Type B pancreatic cell (in vitro differentiated cells): ENCODE data around the gene ANKRD65. TPM values are rescaled to one million over a fixed set of nuclear protein-coding genes. Genes with fewer than 3 reads are reported as not detected.
A peak's percentile ranks its signal among the peaks of the same experiment; 100 is the strongest.

Experiments used
- DNase-seq: peaks from one replicate; pipeline ENCODE4 v3.0.0; 2021; ENCODE audit warnings: mixed read lengths; ENCODE audit not compliant: unreplicated experiment; ENCODE audit errors: extremely low spot score
- H3K27ac Mint-ChIP-seq: 2 replicates; pipeline ENCODE4 v1.8.0; 2021; ENCODE audit warnings: mild to moderate bottlenecking, mixed read lengths
- H3K27me3 Mint-ChIP-seq: 2 replicates; pipeline ENCODE4 v1.8.0; 2021; ENCODE audit warnings: mixed read lengths
- H3K36me3 Mint-ChIP-seq: 2 replicates; pipeline ENCODE4 v1.8.0; 2021; ENCODE audit warnings: mixed read lengths
- H3K4me1 Mint-ChIP-seq: one replicate; pipeline ENCODE4 v1.8.0; 2021; ENCODE audit warnings: mixed read lengths; ENCODE audit not compliant: unreplicated experiment
- H3K4me3 Mint-ChIP-seq: 2 replicates; pipeline ENCODE4 v1.8.0; 2021; ENCODE audit warnings: mild to moderate bottlenecking, mixed read lengths
- H3K9me3 Mint-ChIP-seq: 2 replicates; pipeline ENCODE4 v1.8.0; 2021; ENCODE audit warnings: mixed read lengths
- CTCF ChIP-seq: fragments of 200-600 bp; sonication (generic); conservative IDR thresholded peaks from 2 replicates; pipeline ENCODE4 v1.5.0; 2021; ENCODE audit warnings: antibody characterized with exemption, mild to moderate bottlenecking
- total RNA-seq: library from RNA; stranded (reverse); gene quantifications from 2 replicates; pipeline ENCODE4 v1.2.1, GENCODE V29; 2021; ENCODE audit warnings: low replicate concordance

ANKRD65 gene
- total RNA-seq, 1 donor from 2014 or later: 7.6 TPM

DNA sequence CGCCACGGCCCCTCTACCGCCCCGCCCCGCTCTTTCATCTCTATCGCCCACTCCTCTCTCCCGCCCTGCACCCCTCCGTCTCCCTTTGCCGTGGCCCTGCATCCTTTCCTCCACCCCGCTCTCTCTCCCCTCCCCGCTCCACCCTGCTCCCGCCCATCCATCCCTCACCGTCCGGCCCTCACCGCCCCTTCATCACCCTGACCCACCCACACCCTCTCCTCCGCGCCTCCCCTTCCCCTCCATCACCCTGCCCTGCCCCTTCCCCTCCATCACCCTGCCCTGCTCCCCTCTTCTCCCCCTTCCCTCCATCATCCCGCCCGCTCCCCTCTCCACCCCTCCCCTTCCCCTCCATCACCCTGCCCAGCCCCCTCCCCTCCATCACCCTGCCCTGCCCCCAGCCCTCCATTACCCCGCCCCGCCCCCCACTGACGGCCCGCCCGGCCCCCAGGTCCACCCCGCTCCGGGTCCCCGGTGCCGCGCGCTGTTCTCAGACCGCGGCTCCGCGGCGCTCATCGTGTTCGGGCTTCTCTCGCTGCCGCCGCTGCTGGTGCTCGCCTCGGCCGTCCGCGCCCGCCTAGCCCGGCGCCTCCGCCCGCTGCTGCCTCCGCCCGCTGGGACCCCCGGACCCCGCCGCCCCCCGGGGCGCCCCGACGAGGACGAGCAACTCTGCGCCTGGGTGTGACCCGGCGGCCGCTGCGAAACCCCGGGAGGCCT is 6.2 kb upstream of the ANKRD65 start:
- Mint-ChIP-seq H3K27me3 (no peaks in the 10 kb centered on the region), H3K4me1 (peaks cover 17% of the 10 kb centered on the region), H3K27ac (no peak overlapping the region), H3K36me3 (no peaks in the 10 kb centered on the region), H3K4me3 (no peak overlapping the region), H3K9me3 (no peaks in the 10 kb centered on the region)
- no peak for DNase-seq
- no peak for TF ChIP-seq CTCF

DNA sequence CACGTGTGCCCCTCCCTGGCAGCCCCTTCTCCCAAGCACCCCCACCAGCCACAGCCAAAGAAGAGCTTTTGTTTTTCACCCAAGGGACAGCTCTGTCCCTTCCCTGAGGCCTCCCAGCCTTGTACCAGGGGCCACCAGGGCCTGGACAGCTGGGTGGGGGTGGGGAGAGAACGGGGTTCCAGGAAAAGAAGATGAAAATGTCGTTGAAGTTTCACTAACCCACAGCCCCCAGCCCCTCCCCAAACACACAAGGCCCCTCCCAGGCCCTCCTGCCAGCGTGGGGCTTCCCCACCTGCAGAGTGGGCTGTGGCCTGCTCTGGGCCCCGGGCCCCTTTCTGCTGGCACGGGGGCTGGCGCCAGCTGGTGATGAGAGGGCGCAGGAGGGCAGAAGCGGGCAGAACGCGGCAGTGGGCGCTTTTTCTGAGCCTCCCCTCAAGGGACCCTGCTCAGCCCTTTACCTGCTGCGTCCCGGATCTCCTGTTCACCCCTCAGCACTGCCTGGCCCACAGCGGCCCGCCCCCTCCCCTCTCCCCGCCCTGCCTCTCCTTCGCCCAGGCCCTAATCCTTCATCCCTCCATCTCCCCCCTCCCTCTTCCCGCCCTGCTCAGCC is 5.5 kb upstream of the ANKRD65 start:
- no peak for DNase-seq
- Mint-ChIP-seq H3K27ac (no peak overlapping the region), H3K36me3 (no peaks in the 10 kb centered on the region), H3K4me3 (peak overlapping the region; percentile 54), H3K9me3 (no peaks in the 10 kb centered on the region), H3K27me3 (no peaks in the 10 kb centered on the region), H3K4me1 (peaks cover 17% of the 10 kb centered on the region)
- no peak for TF ChIP-seq CTCF

GRCh38 chr1:1425753-1426495 is 4.8 kb upstream of the ANKRD65 start:
- no peaks in the 10 kb centered on the region for H3K36me3 Mint-ChIP-seq
- DNase-seq: no peak
- H3K27ac Mint-ChIP-seq: no peak overlapping the region
- no peak for TF ChIP-seq CTCF
- peaks cover 17% of the 10 kb centered on the region for H3K4me1 Mint-ChIP-seq
- H3K9me3 Mint-ChIP-seq: no peaks in the 10 kb centered on the region
- H3K4me3 Mint-ChIP-seq: peak overlapping the region; percentile 54
- no peaks in the 10 kb centered on the region for H3K27me3 Mint-ChIP-seq

- DNase-seq: no peak
- Mint-ChIP-seq H3K4me1 (peaks cover 17% of the 10 kb centered on the region), H3K9me3 (no peaks in the 10 kb centered on the region), H3K27me3 (no peaks in the 10 kb centered on the region), H3K27ac (no peak overlapping the region), H3K36me3 (no peaks in the 10 kb centered on the region), H3K4me3 (no peak overlapping the region)
- no peak for TF ChIP-seq CTCF
Observed at GRCh38 chr1:1425426-1425752, 4.3 kb upstream of the ANKRD65 start.

GRCh38 chr1:1424707-1425106 is 3.6 kb upstream of the ANKRD65 start:
- Mint-ChIP-seq H3K9me3 (no peaks in the 10 kb centered on the region), H3K4me3 (peak overlapping the region; percentile 17), H3K27me3 (no peaks in the 10 kb centered on the region), H3K36me3 (no peaks in the 10 kb centered on the region), H3K27ac (peak overlapping the region; percentile 41), H3K4me1 (peaks cover 12% of the 10 kb centered on the region)
- no peak for TF ChIP-seq CTCF
- DNase-seq: no peak
